Stimulated activated CD8-positive, alpha-beta memory T cell treated with anti-CD3 and anti-CD28 coated beads, Interleukin-12 subunit alpha, Interleukin-12 subunit beta, amount 100 ng/mL, for 4 hours (primary cell): Measurements from ENCODE around the gene CCN5.
A peak's percentile ranks its signal among the peaks of the same experiment; 100 is the strongest.

Experiments
- DNase-seq: peaks from one replicate; pipeline ENCODE4 v3.0.0-alpha.2; 2020; ENCODE audit warnings: low read depth

The CCN5 gene

GRCh38 chr20:44716309-44717106 lies 1.3 kb downstream of the CCN5 start:
- no peak for DNase-seq

DNA sequence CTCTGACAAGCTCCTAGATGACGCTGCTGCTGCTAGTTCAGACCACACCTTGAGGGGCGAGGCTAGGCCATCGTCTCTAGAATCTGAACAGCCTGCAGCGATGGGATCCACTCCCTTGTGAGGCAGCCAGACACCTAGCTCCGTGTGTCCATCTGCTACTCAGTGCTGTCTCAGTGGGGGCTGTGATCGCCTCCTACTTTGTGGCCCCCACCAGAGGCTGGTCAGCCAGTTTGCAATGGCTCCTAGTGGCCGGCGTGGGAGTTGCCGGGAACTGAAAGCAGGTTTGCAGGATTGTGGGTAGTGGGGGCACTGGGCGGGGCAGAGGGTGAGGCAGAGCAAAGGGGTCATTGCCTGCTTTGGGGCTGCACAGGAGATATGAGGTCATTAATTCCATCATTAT lies 2.8 kb downstream of the CCN5 start:
- no peak for DNase-seq

DNA sequence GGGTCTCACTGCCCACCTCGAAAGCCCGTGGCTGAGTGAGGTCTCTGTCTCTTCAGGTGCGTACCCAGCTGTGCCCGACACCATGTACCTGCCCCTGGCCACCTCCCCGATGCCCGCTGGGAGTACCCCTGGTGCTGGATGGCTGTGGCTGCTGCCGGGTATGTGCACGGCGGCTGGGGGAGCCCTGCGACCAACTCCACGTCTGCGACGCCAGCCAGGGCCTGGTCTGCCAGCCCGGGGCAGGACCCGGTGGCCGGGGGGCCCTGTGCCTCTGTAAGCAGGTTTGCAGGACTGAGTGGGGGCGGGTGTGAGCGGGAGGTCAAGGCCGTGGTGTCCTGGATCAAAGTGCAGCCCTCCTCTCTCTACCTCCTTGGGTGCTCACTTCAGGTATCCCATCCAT lies 4.7 kb downstream of the CCN5 start:
- no peak for DNase-seq

- no peak for DNase-seq
Measured at GRCh38 chr20:44720621-44720996, 5.4 kb downstream of the CCN5 start.

GRCh38 chr20:44720997-44721784 lies 6.0 kb downstream of the CCN5 start:
- no peak for DNase-seq

DNA sequence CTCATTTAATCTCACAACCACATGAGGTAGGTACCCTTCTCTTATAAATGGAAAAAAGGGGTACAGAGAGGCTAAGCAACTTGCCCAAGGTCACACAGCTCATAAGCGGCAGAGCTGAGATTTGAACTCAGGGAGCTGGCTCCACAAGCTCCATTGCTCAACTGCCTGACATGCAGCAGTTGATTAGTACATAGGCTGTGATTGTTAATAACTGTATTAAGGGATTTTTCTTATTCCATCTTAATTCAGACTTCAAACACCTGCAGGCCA lies 6.6 kb downstream of the CCN5 start:
- DNase-seq: no peak

GRCh38 chr20:44722990-44723389 lies 7.8 kb downstream of the CCN5 start:
- DNase-seq: no peak

- no peak for DNase-seq
Measured at GRCh38 chr20:44723391-44723790, 8.2 kb downstream of the CCN5 start.

- no peak for DNase-seq
Measured at GRCh38 chr20:44723798-44724362, 8.7 kb downstream of the CCN5 start.

GRCh38 chr20:44724423-44725091 lies 9.4 kb downstream of the CCN5 start:
- no peak for DNase-seq

DNA sequence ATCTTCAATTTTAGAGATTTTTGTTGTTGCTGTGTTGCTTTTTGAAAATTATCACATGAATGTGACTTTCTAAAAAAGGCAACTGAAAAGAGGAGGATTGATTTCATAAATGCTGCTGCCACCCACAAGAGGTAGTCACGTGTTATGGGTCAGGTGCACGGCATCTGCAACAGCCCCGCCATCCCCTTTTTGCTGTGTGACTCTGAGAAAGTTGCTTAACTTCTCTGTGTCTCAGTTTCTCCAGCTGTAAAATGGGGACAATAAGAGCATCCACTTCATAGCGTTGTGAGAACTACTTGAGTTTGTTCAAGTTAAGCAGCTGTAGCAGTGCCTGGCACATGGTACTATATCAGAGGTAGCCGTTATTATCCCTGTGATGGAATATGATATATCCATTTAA lies 10.7 kb downstream of the CCN5 start:
- no peak for DNase-seq

GRCh38 chr20:44727039-44727438 lies 11.9 kb downstream of the CCN5 start:
- DNase-seq: no peak

GRCh38 chr20:44727651-44728050 lies 12.5 kb downstream of the CCN5 start:
- no peak for DNase-seq

GRCh38 chr20:44728801-44729443 lies 13.8 kb downstream of the CCN5 start:
- DNase-seq: no peak

DNA sequence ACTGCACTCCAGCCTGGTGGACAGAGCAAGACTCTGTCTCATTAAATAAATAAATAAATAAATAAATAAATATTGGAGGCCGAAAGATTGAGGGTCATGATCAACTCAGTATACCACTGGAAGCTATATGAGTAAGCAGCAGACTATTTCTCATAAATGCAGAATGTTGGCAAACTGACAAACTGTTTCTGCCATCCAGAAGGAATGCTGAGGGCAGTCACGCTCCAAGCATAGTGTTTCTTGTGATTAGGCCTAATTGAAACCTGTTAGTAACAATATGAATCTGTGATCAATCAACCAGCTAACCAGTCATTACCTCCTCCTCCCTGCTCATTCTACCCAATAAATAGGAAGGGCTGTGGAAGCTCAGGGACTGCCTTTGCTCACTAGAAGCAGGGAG lies 15.3 kb downstream of the CCN5 start:
- no peak for DNase-seq

- no peak for DNase-seq
Measured at GRCh38 chr20:44731657-44732056, 16.5 kb downstream of the CCN5 start.

DNA sequence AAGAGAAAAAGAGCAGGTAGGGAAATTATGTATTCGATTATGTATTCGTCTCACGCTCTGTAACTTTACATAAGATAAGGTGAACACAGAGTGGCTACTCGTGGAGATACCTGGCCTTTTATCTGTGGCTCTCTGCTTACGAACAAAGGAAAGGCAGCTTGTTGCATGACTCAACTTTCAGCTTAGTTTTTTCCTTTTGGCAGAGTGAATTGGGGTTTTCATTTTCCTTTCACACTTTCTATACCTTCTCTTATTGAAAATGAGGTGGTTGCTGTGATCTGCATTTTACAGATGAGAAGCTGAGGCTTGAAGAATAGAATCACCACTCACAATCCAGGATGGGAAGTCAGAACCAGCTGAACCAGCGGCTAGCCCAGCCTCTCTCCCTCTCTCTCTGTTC lies 17.2 kb downstream of the CCN5 start:
- DNase-seq: no peak

DNA sequence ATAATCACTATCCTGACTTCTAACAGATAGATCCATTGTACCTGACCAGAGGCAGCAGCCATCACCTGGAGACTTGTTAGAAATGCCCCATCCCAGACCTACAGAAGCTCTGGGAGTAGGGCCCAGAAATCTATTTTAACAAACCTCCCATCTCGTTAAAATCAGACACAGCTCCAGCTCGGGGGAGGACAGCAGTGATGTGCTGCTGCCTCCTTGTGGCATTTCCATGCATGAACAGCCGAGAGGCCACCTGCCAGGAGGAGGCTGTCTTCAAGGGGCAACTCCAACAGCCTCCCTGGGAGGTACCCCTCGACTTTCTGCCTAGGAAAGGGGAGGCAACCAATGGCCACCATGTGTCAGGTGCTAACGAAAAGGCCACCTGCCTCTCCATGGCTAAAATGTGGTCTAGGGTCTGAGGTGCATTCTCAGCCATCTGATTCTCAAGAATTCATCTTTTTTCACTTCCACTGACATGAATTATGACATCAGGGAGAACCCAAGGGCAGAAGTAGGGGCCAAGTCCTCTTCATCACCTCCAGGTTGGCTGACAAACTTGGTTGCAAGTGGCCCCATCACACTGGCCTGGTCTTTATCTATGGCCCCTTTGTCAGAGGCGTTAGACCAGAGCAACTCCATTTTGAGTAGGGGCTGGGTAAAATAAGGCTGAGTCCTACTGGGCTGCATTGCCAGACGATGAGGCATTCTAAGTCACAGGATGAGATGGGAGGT lies 18.3 kb downstream of the CCN5 start:
- DNase-seq: peak; percentile 19

DNA sequence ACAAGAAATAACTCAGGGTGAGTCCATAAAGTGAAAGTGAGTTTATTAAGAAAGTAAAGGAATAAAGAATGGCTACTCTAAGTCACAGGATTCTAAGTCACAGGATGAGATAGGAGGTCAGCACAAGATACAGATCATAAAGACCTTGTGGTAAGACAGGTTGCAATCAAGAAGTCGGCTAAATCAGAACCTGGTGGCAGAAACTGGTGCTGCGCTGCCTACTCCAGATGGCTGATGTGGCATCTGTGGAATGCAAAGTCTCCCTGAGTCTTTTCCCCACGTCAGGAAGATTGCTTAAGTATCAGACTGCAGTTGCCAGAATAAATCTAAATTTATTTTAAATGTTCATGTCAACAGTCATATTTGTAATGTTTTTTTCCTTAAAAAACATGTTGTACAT lies 19.8 kb downstream of the CCN5 start:
- no peak for DNase-seq

- no peak for DNase-seq
Measured at GRCh38 chr20:44735816-44736169, 20.6 kb downstream of the CCN5 start.

DNA sequence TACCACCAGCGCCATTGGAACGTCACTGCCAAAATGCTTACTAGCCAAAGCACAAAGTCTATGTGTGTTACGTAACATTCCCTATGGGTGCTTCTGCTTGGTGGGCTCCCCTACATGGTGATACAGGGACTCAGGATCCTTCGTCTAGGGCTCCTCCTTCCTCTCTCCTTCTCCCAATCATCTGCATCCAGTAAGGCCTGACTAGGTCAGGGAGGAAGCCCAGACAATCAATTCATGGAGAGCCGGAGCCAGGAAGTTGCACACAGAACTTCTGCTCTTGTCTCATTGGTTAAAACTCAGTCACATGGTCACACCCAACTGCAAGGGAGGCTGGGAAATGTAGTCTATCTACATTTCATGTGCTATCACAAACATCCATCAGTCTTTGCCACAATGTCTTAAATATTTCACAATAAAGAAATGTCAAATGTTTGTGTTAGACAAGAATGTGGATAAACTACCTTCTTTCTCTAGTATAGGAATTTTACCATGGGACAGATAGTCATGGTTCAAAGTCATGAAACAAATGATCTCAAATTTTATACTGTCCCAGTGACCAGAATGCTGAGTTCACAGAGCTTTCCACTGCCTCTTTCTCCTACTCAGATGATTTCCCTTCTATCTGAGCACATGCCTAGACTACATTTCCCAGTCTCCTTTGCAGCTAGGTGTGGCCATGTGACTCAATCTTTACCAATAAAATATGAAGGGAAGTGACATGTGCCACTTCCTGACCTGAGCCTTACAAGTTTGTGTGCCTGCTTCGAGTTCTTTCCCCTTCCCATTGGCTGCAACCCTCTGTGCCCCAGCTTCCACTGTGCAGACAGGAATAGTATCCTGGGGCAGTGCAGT lies 21.2 kb downstream of the CCN5 start:
- DNase-seq: no peak
